Peyer's patch (tissue), 4 donors: ENCODE results near the gene ZNF770.

ENCODE experiments used
- CTCF ChIP-seq, 6 experiments: fragments of 450-650 bp in 4 of 6; fragments of 200-600 bp in 2 of 6; sonication (generic) in 1 of 6; IDR thresholded peaks; one replicate each; pipeline ENCODE4 v1.5.1; 2017 to 2019; ENCODE audit warnings: antibody characterized with exemption in 6 of 6, mild to moderate bottlenecking in 3 of 6, moderate library complexity in 1 of 6
- POLR2A ChIP-seq, 2 donors: fragments of 450-650 bp; IDR thresholded peaks; one replicate each; pipeline ENCODE4 v1.5.1; 2017; ENCODE audit warnings: antibody characterized with exemption in 2 of 2, mild to moderate bottlenecking in 2 of 2, moderate library complexity in 2 of 2

- TF ChIP-seq CTCF (IDR thresholded peaks at IDR 0.05), result no peak
- TF ChIP-seq POLR2A (IDR thresholded peaks at IDR 0.05), result no peak
These were observed 31.6 kb upstream of the ZNF770 start for GRCh38 chr15:35019404-35020327.
